Gastrocnemius medialis (tissue), 4 donors: ENCODE measurements around the gene CNKSR1.

ENCODE experiments used
- POLR2A ChIP-seq, 2 donors: fragments of 450-650 bp; IDR thresholded peaks; one replicate each; pipeline ENCODE4 v1.6.1; 2017; ENCODE audit warnings: antibody characterized with exemption in 2 of 2, mild to moderate bottlenecking in 2 of 2, moderate library complexity in 2 of 2
- TF ChIP-seq, protein P1 (sequence below), 5 experiments: fragments of 450-650 bp in 3 of 5; fragments of 200-600 bp in 2 of 5; sonication (generic) in 2 of 5; IDR thresholded peaks in 4 of 5; conservative IDR thresholded peaks in 1 of 5; 1 replicate in 4 of 5; 2 replicates in 1 of 5; pipeline ENCODE4 v1.5.1; 2016 to 2019; ENCODE audit warnings: antibody characterized with exemption in 5 of 5, mild to moderate bottlenecking in 3 of 5, moderate library complexity in 3 of 5

- TF ChIP-seq, protein P1, sequence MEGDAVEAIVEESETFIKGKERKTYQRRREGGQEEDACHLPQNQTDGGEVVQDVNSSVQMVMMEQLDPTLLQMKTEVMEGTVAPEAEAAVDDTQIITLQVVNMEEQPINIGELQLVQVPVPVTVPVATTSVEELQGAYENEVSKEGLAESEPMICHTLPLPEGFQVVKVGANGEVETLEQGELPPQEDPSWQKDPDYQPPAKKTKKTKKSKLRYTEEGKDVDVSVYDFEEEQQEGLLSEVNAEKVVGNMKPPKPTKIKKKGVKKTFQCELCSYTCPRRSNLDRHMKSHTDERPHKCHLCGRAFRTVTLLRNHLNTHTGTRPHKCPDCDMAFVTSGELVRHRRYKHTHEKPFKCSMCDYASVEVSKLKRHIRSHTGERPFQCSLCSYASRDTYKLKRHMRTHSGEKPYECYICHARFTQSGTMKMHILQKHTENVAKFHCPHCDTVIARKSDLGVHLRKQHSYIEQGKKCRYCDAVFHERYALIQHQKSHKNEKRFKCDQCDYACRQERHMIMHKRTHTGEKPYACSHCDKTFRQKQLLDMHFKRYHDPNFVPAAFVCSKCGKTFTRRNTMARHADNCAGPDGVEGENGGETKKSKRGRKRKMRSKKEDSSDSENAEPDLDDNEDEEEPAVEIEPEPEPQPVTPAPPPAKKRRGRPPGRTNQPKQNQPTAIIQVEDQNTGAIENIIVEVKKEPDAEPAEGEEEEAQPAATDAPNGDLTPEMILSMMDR (IDR thresholded peaks at IDR 0.05 in 4 of 5, conservative IDR thresholded peaks at IDR 0.05 in 1 of 5): no peak
- no peak for TF ChIP-seq POLR2A (IDR thresholded peaks at IDR 0.05)
Observed at GRCh38 chr1:26156285-26157038, 20.8 kb upstream of the CNKSR1 start.
